ENCODE measurements around the gene FAM222A.

- TF ChIP-seq EZH2 (optimal IDR thresholded peaks at IDR 0.05; ENCODE audit: low read depth, low read length) (no peak), EZH2phosphoT487 (IDR thresholded peaks at IDR 0.05; ENCODE audit: low read length) (no peak)
- TF ChIP-seq, protein P1, sequence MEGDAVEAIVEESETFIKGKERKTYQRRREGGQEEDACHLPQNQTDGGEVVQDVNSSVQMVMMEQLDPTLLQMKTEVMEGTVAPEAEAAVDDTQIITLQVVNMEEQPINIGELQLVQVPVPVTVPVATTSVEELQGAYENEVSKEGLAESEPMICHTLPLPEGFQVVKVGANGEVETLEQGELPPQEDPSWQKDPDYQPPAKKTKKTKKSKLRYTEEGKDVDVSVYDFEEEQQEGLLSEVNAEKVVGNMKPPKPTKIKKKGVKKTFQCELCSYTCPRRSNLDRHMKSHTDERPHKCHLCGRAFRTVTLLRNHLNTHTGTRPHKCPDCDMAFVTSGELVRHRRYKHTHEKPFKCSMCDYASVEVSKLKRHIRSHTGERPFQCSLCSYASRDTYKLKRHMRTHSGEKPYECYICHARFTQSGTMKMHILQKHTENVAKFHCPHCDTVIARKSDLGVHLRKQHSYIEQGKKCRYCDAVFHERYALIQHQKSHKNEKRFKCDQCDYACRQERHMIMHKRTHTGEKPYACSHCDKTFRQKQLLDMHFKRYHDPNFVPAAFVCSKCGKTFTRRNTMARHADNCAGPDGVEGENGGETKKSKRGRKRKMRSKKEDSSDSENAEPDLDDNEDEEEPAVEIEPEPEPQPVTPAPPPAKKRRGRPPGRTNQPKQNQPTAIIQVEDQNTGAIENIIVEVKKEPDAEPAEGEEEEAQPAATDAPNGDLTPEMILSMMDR (IDR thresholded peaks at IDR 0.05; ENCODE audit: low read length), result no peak
These were observed 76.0 kb downstream of the FAM222A start for GRCh38 chr12:109789526-109790048.

Data from MM.1S (cell line).